Activated T-cell treated with anti-CD3 and anti-CD28 coated beads, Interleukin-2, amount 50 U/mL, for 24 hours (primary cell): ENCODE results near the gene CHST13.

Source experiments
- DNase-seq: peaks from one replicate; pipeline ENCODE4 v3.0.0-alpha.2; 2020
- H3K27ac Mint-ChIP-seq: 2 replicates; pipeline ENCODE4 v1.8.0; 2020; ENCODE audit warnings: mild to moderate bottlenecking, mixed read lengths
- H3K27me3 Mint-ChIP-seq: 2 replicates; pipeline ENCODE4 v1.8.0; 2020; ENCODE audit warnings: mixed read lengths
- H3K36me3 Mint-ChIP-seq: 2 replicates; pipeline ENCODE4 v1.8.0; 2020; ENCODE audit warnings: low read depth, mixed read lengths
- H3K4me1 Mint-ChIP-seq: 2 replicates; pipeline ENCODE4 v1.8.0; 2020; ENCODE audit warnings: low read depth, mixed read lengths
- H3K4me3 Mint-ChIP-seq: 2 replicates; pipeline ENCODE4 v1.8.0; 2020; ENCODE audit warnings: mild to moderate bottlenecking, moderate library complexity, mixed read lengths
- H3K9me3 Mint-ChIP-seq: 2 replicates; pipeline ENCODE4 v1.8.0; 2020; ENCODE audit warnings: mixed read lengths

The CHST13 gene

GRCh38 chr3:126523745-126524428, at the start of gene CHST13:
Gene CHST13, plus strand, starts transcription at chr3:126524155. Its CDS starts 178 bp downstream, at chr3:126524333.
- H3K27ac Mint-ChIP-seq: no peak within 1 kb of the TSS
- peaks cover 34% of the 10 kb centered on the region for H3K27me3 Mint-ChIP-seq
- H3K9me3 Mint-ChIP-seq: no peaks in the 10 kb centered on the region
- no peaks in the 10 kb centered on the region for H3K4me1 Mint-ChIP-seq
- DNase-seq: no peak
- peak within 1 kb of the TSS; percentile 18 for H3K4me3 Mint-ChIP-seq
- no peaks in the 10 kb centered on the region for H3K36me3 Mint-ChIP-seq

- Mint-ChIP-seq H3K27ac (peak overlapping the region; percentile 93), H3K36me3 (peaks cover 49% of the 10 kb centered on the region), H3K27me3 (no peaks in the 10 kb centered on the region), H3K4me3 (peak overlapping the region; percentile 92), H3K9me3 (no peaks in the 10 kb centered on the region), H3K4me1 (peaks cover 49% of the 10 kb centered on the region)
- peak; percentile 64 for DNase-seq
Observed at GRCh38 chr3:126474498-126475412, 49.2 kb upstream of the CHST13 start.

GRCh38 chr3:126475413-126476114, 48.4 kb upstream of the CHST13 start, which contains the start of gene ZXDC:
Gene ZXDC, minus strand, starts transcription at chr3:126475891. Its CDS starts 26 bp downstream, at chr3:126475865.
- peak; percentile 95 for DNase-seq
- Mint-ChIP-seq H3K27me3 (no peaks in the 10 kb centered on the region), H3K4me1 (peaks cover 45% of the 10 kb centered on the region), H3K27ac (peak within 1 kb of the TSS; percentile 93), H3K9me3 (no peaks in the 10 kb centered on the region), H3K4me3 (peak within 1 kb of the TSS; percentile 92), H3K36me3 (peaks cover 41% of the 10 kb centered on the region)

GRCh38 chr3:126476166-126477060, 47.5 kb upstream of the CHST13 start:
- Mint-ChIP-seq H3K4me3 (peak overlapping the region; percentile 80), H3K27ac (peak overlapping the region; percentile 87), H3K9me3 (no peaks in the 10 kb centered on the region), H3K36me3 (peaks cover 32% of the 10 kb centered on the region), H3K27me3 (no peaks in the 10 kb centered on the region), H3K4me1 (peaks cover 36% of the 10 kb centered on the region)
- DNase-seq: peak; percentile 84

GRCh38 chr3:126477061-126477380, 46.9 kb upstream of the CHST13 start:
- Mint-ChIP-seq H3K27me3 (no peaks in the 10 kb centered on the region), H3K27ac (peak overlapping the region; percentile 67), H3K4me1 (peaks cover 33% of the 10 kb centered on the region)

GRCh38 chr3:126478581-126479310, 45.2 kb upstream of the CHST13 start:
- Mint-ChIP-seq H3K4me1 (peaks cover 15% of the 10 kb centered on the region), H3K36me3 (peaks cover 9% of the 10 kb centered on the region), H3K27me3 (no peaks in the 10 kb centered on the region), H3K9me3 (no peaks in the 10 kb centered on the region), H3K27ac (no peak overlapping the region), H3K4me3 (no peak overlapping the region)
- DNase-seq: no peak

More at GRCh38 chr3:126477061-126477380, 46.9 kb upstream of the CHST13 start:
- Mint-ChIP-seq H3K9me3 (no peaks in the 10 kb centered on the region), H3K4me3 (peak overlapping the region; percentile 57), H3K36me3 (peaks cover 26% of the 10 kb centered on the region)
- no peak for DNase-seq

- Mint-ChIP-seq H3K4me1 (peaks cover 8% of the 10 kb centered on the region), H3K9me3 (no peaks in the 10 kb centered on the region), H3K27me3 (no peaks in the 10 kb centered on the region), H3K36me3 (peaks cover 1% of the 10 kb centered on the region), H3K4me3 (no peak overlapping the region), H3K27ac (no peak overlapping the region)
- DNase-seq: no peak
Observed at GRCh38 chr3:126479642-126480041, 44.3 kb upstream of the CHST13 start.

- Mint-ChIP-seq H3K27ac (no peak overlapping the region), H3K4me3 (no peak overlapping the region), H3K27me3 (no peaks in the 10 kb centered on the region), H3K9me3 (no peaks in the 10 kb centered on the region), H3K4me1 (peaks cover 8% of the 10 kb centered on the region), H3K36me3 (no peaks in the 10 kb centered on the region)
- no peak for DNase-seq
Observed at GRCh38 chr3:126480206-126480605, 43.7 kb upstream of the CHST13 start.

GRCh38 chr3:126480861-126481260, 43.1 kb upstream of the CHST13 start:
- no peak for DNase-seq
- H3K27me3 Mint-ChIP-seq: no peaks in the 10 kb centered on the region
- no peaks in the 10 kb centered on the region for H3K9me3 Mint-ChIP-seq
- H3K36me3 Mint-ChIP-seq: no peaks in the 10 kb centered on the region
- no peak overlapping the region for H3K4me3 Mint-ChIP-seq
- H3K4me1 Mint-ChIP-seq: peaks cover 8% of the 10 kb centered on the region
- no peak overlapping the region for H3K27ac Mint-ChIP-seq

GRCh38 chr3:126481808-126482502, 42.0 kb upstream of the CHST13 start:
- Mint-ChIP-seq H3K27me3 (no peaks in the 10 kb centered on the region), H3K4me3 (no peak overlapping the region), H3K27ac (no peak overlapping the region), H3K4me1 (peaks cover 9% of the 10 kb centered on the region), H3K36me3 (no peaks in the 10 kb centered on the region), H3K9me3 (no peaks in the 10 kb centered on the region)
- DNase-seq: no peak

GRCh38 chr3:126482503-126483255, 41.3 kb upstream of the CHST13 start:
- Mint-ChIP-seq H3K4me1 (peaks cover 11% of the 10 kb centered on the region), H3K27ac (no peak overlapping the region), H3K27me3 (no peaks in the 10 kb centered on the region), H3K36me3 (no peaks in the 10 kb centered on the region), H3K9me3 (no peaks in the 10 kb centered on the region), H3K4me3 (no peak overlapping the region)
- no peak for DNase-seq

GRCh38 chr3:126483321-126483761, 40.6 kb upstream of the CHST13 start:
- no peak for DNase-seq
- Mint-ChIP-seq H3K36me3 (no peaks in the 10 kb centered on the region), H3K9me3 (no peaks in the 10 kb centered on the region), H3K4me3 (no peak overlapping the region), H3K27me3 (no peaks in the 10 kb centered on the region), H3K27ac (no peak overlapping the region), H3K4me1 (peaks cover 11% of the 10 kb centered on the region)
